ENCODE data around the gene MUC20. TPM values are rescaled to one million over a fixed set of nuclear protein-coding genes. Genes with fewer than 3 reads are reported as not detected.

The MUC20 gene
- total and polyA plus RNA-seq, 2 of the 8 experiments (the other 6 are each of a cell fraction or from before 2014, with no cell fraction given), result 0.24 to 0.26 TPM

GRCh38 chr3:195752066-195752465 is 31.3 kb downstream of the MUC20 start:
- Histone ChIP-seq H2BK5ac (ENCODE audit: low read depth, low read length) (no peak overlapping the region), H3K79me1 (ENCODE audit: low read depth, low read length) (no peaks in the 10 kb centered on the region), H2BK12ac (ENCODE audit: low read depth, low read length) (no peak overlapping the region), H4K20me1 (replicated peaks in 1 of 2; ENCODE audit: control insufficient read depth in 1 of 2, insufficient read depth in 2 of 2, low read length in 2 of 2) (no peaks in the 10 kb centered on the region), H3K9me3 (ENCODE audit: insufficient read depth in 2 of 2, low read depth in 1 of 2, low read length in 1 of 2) (peaks cover 0 to 5% of the 10 kb centered on the region in 2 experiments; a peak in 1 of 4 replicates), H3K9ac (replicated peaks in 1 of 4; ENCODE audit: extremely low read depth in 1 of 4, low read depth in 3 of 4, low read length in 3 of 4) (no peak overlapping the region), H3K27me3 (replicated peaks in 1 of 4; ENCODE audit: control insufficient read depth in 3 of 4, extremely low read depth in 1 of 4, insufficient read depth in 3 of 4, low read length in 3 of 4) (peaks cover 0 to 14% (median 11%) of the 10 kb centered on the region in 4 experiments; a peak in 6 of 7 replicates), H3K18ac (ENCODE audit: extremely low read depth, low read length) (no peak overlapping the region), H2AFZ (ENCODE audit: low read length) (no peak overlapping the region), H3K4me2 (ENCODE audit: insufficient read depth in 1 of 2, low read depth in 2 of 2, low read length in 2 of 2) (no peak overlapping the region), H3K14ac (ENCODE audit: insufficient read length) (no peak overlapping the region), H3K23me2 (ENCODE audit: low read depth, low read length) (no peaks in the 10 kb centered on the region), H3K27ac (ENCODE audit: low read depth, low read length) (no peak overlapping the region), H3K79me2 (ENCODE audit: control insufficient read depth in 1 of 2, insufficient read depth in 2 of 2, low read length in 2 of 2) (no peaks in the 10 kb centered on the region), H2BK20ac (ENCODE audit: low read length) (no peak overlapping the region), H2AK5ac (ENCODE audit: low read depth, low read length) (no peak overlapping the region), H3K4ac (replicated peaks; ENCODE audit: insufficient read length, low read depth, low read length) (no peak overlapping the region), H3K36me3 (ENCODE audit: control insufficient read depth in 2 of 4, insufficient read depth in 4 of 4, low read length in 3 of 4) (no peaks in the 10 kb centered on the region), H3K56ac (replicated peaks; ENCODE audit: insufficient read length, low read depth, low read length) (no peak overlapping the region), H3K4me1 (replicated peaks in 1 of 4; ENCODE audit: control insufficient read depth in 3 of 4, insufficient read depth in 4 of 4, low read length in 3 of 4) (peaks cover 0 to 10% (median 2%) of the 10 kb centered on the region in 4 experiments; a peak in 3 of 7 replicates), H4K8ac (ENCODE audit: extremely low read depth, insufficient read depth, low read length) (no peak overlapping the region), H2BK15ac (ENCODE audit: low read length) (no peak overlapping the region), H4K5ac (ENCODE audit: insufficient read length, low read depth, low read length) (no peak overlapping the region), H3K4me3 (ENCODE audit: extremely low read depth in 1 of 4, insufficient read depth in 2 of 4, low read depth in 3 of 4, low read length in 4 of 4) (no peak overlapping the region), H4K91ac (replicated peaks; ENCODE audit: insufficient read length, low read length) (no peak overlapping the region), H2BK120ac (replicated peaks; ENCODE audit: low read depth, low read length) (no peak overlapping the region), H3K23ac (ENCODE audit: insufficient read length) (no peak overlapping the region)
- WGBS, 2 experiments (ENCODE audit: extremely low coverage in 1 of 2, insufficient coverage in 1 of 2, insufficient read length in 1 of 2, insufficient replicate concordance in 2 of 2, low coverage in 1 of 2, low lambda C conversion rate in 2 of 2, missing lambda C conversion rate in 1 of 2), result 86% methylated on average over 13 of the region's 13 CpGs; no CpG with 5 or more reads in 1 of the 2 experiments
- ChIA-PET CTCF (ENCODE audit: partially characterized antibody) (interaction anchor here (1.0 to 3.8 kb wide), 2 partner anchors 11 to 99 kb away, joined by 3 to 18 read pairs; no protein-coding TSS in a partner anchor), POLR2A (ENCODE audit: partially characterized antibody) (no interaction called here)
- FAIRE-seq (no peak), DNase-seq (ENCODE audit: low read depth in 1 of 2, low spot score in 2 of 2) (no peak)
- TF ChIP-seq FOSL1 (IDR thresholded peaks at IDR 0.05; ENCODE audit: insufficient read depth, low read depth, low read length) (no peak), KDM4A (IDR thresholded peaks at IDR 0.05; ENCODE audit: low read depth, low read length, severe bottlenecking) (no peak), RFX5 (IDR thresholded peaks at IDR 0.05; ENCODE audit: borderline replicate concordance, low read depth, low read length) (no peak), SP4 (IDR thresholded peaks at IDR 0.05; ENCODE audit: low read length) (no peak), NANOG (IDR thresholded peaks at IDR 0.05; ENCODE audit: insufficient read depth, low read depth, low read length, poor library complexity, severe bottlenecking) (no peak), CBX8 (IDR thresholded peaks at IDR 0.05; ENCODE audit: borderline replicate concordance, low read depth, low read length) (no peak), TBP (IDR thresholded peaks at IDR 0.05; ENCODE audit: low read depth, low read length) (no peak), PHF8 (conservative IDR thresholded peaks at IDR 0.05; ENCODE audit: low read depth, low read length) (no peak), KDM5A (IDR thresholded peaks at IDR 0.05; ENCODE audit: low read length) (no peak), TAF1 (IDR thresholded peaks at IDR 0.05; ENCODE audit: low read depth, low read length) (no peak), SIRT6 (IDR thresholded peaks at IDR 0.05; ENCODE audit: low read length) (no peak)

All from H1 (cell line).